HG03025 (cell line): ENCODE data around the gene ADAMTSL1.

Experiments used
- ATAC-seq: cut with Tn5 transposase; IDR thresholded peaks from one replicate; pipeline ENCODE4 v1.9.1; 2021; ENCODE audit warnings: mild to moderate bottlenecking, moderate library complexity; ENCODE audit not compliant: unreplicated experiment, low FRiP score

The ADAMTSL1 gene

DNA sequence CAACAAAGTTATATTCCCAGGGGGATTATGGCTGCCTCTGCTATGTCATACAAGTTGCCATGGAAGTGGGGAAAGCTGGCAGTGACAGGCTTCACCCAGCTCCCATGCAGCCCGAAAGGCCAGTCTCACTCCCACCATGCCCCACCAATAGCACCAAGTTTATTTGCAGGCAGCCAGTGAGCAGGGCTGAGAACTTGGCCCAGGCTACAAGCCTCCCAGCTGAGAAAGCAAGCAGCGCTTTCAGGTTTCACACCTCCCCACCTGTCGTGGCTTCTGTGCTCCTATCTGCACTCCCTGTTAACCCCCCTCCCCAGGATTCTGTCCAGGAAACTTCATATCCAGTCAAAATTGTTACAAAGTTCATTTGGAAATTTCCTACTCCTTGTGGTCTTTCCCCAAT lies 404.0 kb downstream of the ADAMTSL1 start:
- ATAC-seq: no peak

DNA sequence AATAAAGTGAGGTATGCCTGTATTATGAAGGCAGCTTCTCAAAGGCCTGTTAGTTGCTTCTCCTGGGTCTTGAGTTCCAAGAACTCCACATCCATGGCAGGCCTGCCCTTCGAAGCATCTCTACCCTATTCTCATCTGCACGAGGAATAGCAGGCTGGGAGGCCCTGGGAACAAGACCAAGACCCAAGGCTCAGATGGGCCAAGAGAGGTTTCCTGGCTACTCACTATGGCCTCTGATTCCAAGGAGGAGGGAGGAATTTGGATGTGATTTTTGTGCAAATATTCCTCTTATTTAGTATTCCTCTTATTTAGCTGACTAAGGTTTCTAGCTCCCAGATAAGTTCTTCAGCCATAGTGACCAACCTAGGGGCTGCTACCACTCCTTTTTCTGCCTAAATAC lies 407.8 kb downstream of the ADAMTSL1 start:
- no peak for ATAC-seq

- ATAC-seq: no peak
Observed at GRCh38 chr9:18887546-18887945, 413.6 kb downstream of the ADAMTSL1 start.

- ATAC-seq: no peak
Observed at GRCh38 chr9:18888290-18888689, 414.3 kb downstream of the ADAMTSL1 start.

GRCh38 chr9:18889550-18889949 lies 415.6 kb downstream of the ADAMTSL1 start:
- no peak for ATAC-seq

DNA sequence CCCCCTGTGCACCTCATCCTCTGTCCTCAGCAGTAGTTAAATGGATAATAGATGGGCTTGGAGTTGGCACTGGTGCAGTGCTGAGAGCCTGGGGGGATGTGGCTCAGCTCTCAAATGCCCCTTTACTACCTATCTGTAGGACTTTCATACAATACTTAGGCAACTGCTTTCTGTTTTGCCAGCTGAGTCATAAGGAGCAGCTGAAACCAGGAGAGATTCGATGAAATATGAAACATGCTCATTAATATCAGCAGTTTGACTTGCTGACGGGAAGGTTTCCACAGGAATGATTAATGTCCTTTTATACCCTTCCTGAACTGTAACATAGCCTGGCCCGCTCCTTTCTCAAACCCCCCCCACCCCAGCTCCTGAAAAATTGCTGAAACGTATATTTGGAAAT lies 416.4 kb downstream of the ADAMTSL1 start:
- ATAC-seq: no peak

DNA sequence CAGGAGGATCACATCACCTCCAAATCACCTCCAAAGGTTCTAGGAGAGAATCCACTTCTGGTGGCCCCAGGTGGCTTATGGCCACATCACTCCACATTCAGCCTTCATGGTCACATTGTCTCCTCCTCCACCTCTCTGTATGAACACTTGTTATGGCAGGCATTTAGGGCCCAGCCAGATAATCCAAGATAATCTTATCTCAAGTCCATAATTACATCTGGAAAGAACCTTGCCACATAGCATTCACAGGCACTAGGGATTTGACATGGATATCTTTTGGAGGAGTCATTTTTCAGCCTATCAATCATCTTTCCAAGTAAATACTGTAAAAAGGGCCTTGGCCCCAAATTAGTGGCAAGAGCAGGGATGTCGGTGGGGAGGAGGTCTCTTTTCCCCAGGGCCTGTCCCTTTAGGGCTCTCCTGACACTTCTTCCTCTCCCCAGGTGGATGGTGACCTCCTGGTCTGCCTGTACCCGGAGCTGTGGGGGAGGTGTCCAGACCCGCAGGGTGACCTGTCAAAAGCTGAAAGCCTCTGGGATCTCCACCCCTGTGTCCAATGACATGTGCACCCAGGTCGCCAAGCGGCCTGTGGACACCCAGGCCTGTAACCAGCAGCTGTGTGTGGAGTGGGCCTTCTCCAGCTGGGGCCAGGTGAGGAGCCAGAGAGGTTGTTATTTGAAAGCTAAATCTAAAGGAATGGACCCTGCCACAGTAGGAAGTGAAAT lies 418.2 kb downstream of the ADAMTSL1 start:
- no peak for ATAC-seq

DNA sequence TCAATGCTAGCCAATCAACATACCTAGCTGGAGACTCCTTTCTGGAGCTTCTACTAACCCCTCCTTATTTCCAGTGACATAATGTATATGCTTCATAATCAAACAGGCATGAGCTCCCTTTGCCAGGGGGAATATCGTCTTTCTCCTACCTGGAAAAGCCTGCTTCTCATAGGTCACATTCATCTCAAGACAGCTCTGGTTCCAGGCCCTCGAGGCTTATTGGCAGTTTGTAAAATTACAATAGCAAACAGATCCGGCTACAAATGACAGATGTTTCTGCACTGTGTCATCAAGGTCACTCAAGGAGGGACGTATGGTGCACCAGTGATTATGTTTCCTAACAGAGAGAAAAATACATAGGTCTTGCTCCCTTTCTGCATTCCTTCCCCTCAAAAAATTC lies 419.1 kb downstream of the ADAMTSL1 start:
- ATAC-seq: no peak

DNA sequence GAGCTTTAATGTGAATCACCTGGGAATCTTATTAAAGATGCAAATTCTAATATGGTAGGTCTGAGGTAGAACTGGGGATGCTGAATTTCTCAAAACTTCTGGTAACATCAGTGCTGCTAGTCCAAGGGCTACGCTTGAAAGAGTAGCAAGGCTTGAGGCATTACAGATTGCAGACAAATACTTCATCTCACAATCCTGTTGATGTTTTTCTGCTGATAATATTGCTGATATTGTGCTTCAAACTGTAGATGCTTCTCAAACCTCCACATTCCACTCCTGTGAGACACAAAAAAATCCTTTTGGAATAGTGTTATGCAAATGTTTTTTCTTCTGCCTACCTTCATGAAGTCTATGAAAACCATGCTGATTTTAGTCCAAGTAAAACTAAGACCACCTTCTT lies 419.5 kb downstream of the ADAMTSL1 start:
- ATAC-seq: no peak

DNA sequence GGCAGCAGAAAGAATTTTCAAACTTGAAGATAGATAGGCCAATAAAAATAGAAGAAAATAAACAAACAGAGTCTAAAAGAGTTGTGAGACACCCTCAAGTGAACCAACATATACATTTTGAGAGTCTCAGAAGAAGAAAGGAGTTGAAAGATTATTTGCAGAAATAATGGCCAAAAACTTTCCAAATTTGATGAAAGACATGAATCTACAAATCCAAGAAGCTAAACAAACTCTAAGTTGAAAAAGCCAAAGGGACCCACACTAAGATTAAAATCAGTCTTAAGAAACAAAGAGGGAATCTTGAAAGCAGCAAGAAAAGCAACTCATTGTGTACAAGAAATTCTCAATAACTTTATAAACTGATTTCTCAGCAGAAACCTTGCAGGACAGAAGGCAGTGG lies 422.1 kb downstream of the ADAMTSL1 start:
- ATAC-seq: no peak

DNA sequence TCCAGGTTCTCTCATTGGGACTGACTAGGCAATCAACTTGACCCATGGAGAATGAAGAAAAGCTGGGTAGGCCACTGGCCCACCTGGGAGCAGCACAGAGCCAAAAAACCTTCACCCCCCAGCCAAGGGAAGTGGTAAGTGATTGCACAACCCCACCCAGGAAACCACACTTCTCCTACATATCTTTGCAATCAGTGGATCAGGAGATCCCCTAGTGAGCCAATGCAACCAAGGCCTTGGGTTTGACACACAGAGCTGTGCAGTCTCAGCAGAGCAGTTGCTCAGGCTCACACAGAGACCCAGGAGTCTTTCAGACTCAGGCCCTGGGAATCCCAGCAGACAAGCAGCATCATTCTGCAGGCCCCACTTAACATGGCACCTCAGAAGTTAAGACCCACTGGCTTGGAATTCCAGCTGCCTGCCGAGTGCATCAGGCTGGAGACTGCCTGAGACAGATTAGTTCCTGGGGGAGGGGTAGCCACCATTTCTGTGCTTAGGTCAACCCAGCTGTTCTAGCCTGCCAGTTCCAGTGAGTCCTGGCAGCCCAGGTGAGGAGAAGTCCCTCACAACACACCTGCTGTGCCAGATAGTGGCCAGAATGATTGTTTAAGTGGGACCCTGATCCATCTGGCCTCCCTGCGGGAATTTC lies 422.7 kb downstream of the ADAMTSL1 start:
- ATAC-seq: no peak

- ATAC-seq: no peak
Observed at GRCh38 chr9:18903450-18903849, 429.5 kb downstream of the ADAMTSL1 start.

GRCh38 chr9:18905028-18905882 lies 431.3 kb downstream of the ADAMTSL1 start:
- no peak for ATAC-seq

- ATAC-seq: no peak
Observed at GRCh38 chr9:18905883-18906629, 432.1 kb downstream of the ADAMTSL1 start.

GRCh38 chr9:18906656-18907395 lies 432.9 kb downstream of the ADAMTSL1 start:
- ATAC-seq: no peak

DNA sequence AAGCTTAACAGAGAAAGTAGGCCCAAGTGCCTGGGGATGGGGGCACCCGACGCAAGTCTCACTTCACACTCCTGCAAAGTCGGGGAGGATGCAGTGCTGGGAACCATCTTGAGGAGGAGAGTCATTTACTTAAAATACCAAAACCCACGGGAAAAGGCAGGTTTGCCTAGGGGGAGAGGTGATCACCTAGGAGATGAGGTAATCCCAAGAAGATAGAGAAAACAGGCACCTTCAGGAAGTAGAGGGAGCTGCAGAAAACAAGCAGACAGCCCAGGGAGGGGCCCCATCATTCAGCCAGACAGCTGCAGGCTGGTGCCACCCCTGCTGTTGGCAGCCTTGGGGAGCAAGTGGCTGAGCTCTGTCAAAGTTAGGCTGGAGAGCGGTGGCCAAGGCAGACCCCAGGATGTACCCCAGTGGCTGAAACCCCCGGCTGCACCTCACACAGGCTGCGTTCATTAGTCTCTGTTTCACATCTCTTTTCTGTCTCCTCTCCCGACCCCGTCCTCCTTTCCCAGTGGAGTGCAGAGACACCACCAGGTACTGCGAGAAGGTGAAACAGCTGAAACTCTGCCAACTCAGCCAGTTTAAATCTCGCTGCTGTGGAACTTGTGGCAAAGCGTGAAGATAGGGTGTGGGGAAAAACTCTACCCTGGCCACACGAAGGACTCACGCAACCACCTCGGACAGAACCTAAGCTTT lies 434.1 kb downstream of the ADAMTSL1 start:
- ATAC-seq: no peak

DNA sequence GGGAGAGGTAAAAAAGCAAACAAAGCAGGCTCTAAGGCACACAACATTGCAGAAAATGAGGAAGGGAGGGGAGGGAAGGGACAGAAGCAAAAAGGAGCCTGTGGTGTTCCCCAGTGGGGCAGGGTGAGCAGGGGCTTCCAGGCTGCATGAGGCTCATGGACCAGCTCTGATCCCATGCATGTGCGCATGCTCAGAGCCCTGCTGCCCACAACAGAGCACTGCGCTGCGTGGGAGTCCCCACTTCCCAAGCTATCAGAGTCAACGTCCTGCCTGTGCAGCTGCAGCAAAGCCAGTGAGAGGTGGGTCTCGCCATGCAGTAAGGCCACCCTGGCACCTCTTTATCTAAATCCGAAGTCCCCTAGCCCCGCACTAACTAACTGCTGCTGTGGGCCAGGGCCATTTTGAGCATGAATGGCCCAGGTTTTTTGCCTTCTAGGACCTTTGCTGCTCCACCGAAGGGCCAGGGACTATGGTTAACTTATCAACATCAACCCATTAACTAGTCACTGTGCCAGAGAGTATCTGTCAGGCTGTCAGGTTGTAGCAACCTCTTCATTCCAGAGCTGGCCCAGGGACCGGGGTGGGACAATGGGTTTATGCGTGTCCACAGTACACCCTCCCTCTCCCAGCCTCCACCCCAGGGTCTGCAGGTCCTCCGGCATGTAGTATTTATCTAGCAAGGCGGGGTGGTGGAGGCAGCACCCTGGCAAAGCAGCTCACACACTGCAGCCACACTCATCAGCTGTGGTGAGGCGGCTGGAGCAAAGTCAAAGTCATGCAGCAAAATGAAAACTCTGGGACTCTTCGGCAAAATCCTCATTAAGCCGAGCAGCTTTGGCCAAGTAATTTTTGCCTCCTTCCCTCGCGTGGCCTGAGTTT lies 435.4 kb downstream of the ADAMTSL1 start:
- ATAC-seq: no peak

- no peak for ATAC-seq
Observed at GRCh38 chr9:18910435-18910834, 436.5 kb downstream of the ADAMTSL1 start.
